HepG2 (cell line): ENCODE results near the gene LRIG1. TPM values are rescaled to one million over a fixed set of nuclear protein-coding genes. Genes with fewer than 3 reads are reported as not detected.

Experiments
- ATAC-seq: fragments of 200-7000 bp; cut with Tn5 transposase; 3 replicates; pipeline ENCODE4 v1.9.1; 2020; ENCODE audit warnings: mild to moderate bottlenecking, moderate library complexity
- BruUV-seq: library from RNA; stranded (reverse); fragments of 400-500 nt; replicated peaks from 2 replicates; lab custom pipeline; 2021; lab: Mats Ljungman, UMichigan
- CTCF ChIA-PET: fragments of 300-600 bp; formaldehyde crosslinking; extraction: SDS; loops from one replicate; lab custom pipeline; 2021; ENCODE audit warnings: low total read pairs, inconsistent platforms, low intra/inter-chr PET ratio; lab: Yijun Ruan, JAX
- POLR2A ChIA-PET: fragments of 350-600 bp; sonication (Branson Sonifier 250); formaldehyde crosslinking; loops from one replicate; lab custom pipeline; 2020; ENCODE audit warnings: antibody characterized with exemption, inconsistent platforms; lab: Yijun Ruan, JAX
- DNase-seq: peaks from one replicate; pipeline ENCODE4 v3.0.0-alpha.2; 2015; ENCODE audit warnings: low spot score
- FAIRE-seq: peaks from 3 replicates; lab custom pipeline; 2011; peaks lifted over from hg19 to GRCh38; lab: Jason Lieb, UNC
- H2AFZ ChIP-seq: one replicate; pipeline ENCODE4 v1.6.1; 2011; ENCODE audit warnings: low read length, inconsistent platforms
- H3K27ac ChIP-seq: fragments of 300-600 bp; 3 replicates; pipeline ENCODE4 v1.8.0; 2011; ENCODE audit warnings: mixed run types, mild to moderate bottlenecking, mixed read lengths, low read length, inconsistent platforms; ENCODE audit not compliant: insufficient read depth; ENCODE audit errors: extremely low read length
- H3K27me3 ChIP-seq, 2 experiments: fragments of 200-600 bp in 1 of 2; 2 replicates in 1 of 2; 3 replicates in 1 of 2; pipeline versions ENCODE4 v1.6.0 to v1.8.0; 2011; ENCODE audit warnings: low read length in 2 of 2, mild to moderate bottlenecking in 2 of 2, moderate library complexity in 2 of 2, inconsistent platforms in 1 of 2; ENCODE audit not compliant: insufficient read depth in 2 of 2, control insufficient read depth in 1 of 2
- H3K36me3 ChIP-seq, 2 experiments: fragments of 200-600 bp in 1 of 2; replicated peaks in 1 of 2; 2 replicates in 1 of 2; 3 replicates in 1 of 2; pipeline versions ENCODE4 v1.5.1 to v1.8.0; 2011; ENCODE audit warnings: low read length in 2 of 2, inconsistent platforms in 1 of 2; ENCODE audit not compliant: insufficient read depth in 2 of 2, control insufficient read depth in 1 of 2
- H3K4me1 ChIP-seq: 2 replicates; pipeline ENCODE4 v1.5.1; 2012; ENCODE audit warnings: low read length, inconsistent platforms; ENCODE audit not compliant: insufficient read depth
- H3K4me2 ChIP-seq: 2 replicates; pipeline ENCODE4 v1.6.0; 2011; ENCODE audit warnings: low read depth, low read length, inconsistent platforms
- H3K4me3 ChIP-seq, 3 experiments: fragments of 200-600 bp in 1 of 3; sonication (generic), shearing (Covaris generic) in 1 of 3; replicated peaks in 1 of 3; 2 replicates each; pipeline ENCODE4 v1.5.1; 2011 to 2016; ENCODE audit warnings: low read length in 3 of 3, inconsistent platforms in 2 of 3, low read depth in 2 of 3, mild to moderate bottlenecking in 2 of 3, control low read depth in 1 of 3, mixed read lengths in 1 of 3; ENCODE audit not compliant: insufficient read depth in 1 of 3
- H3K79me2 ChIP-seq: one replicate; pipeline ENCODE4 v1.6.1; 2011; ENCODE audit warnings: low read length, inconsistent platforms; ENCODE audit not compliant: insufficient read depth
- H3K9ac ChIP-seq: 2 replicates; pipeline ENCODE4 v1.6.0; 2011; ENCODE audit warnings: mild to moderate bottlenecking, low read depth, low read length, inconsistent platforms; ENCODE audit not compliant: insufficient read depth
- H3K9me3 ChIP-seq: 2 replicates; pipeline ENCODE4 v1.5.1; 2012; ENCODE audit warnings: mild to moderate bottlenecking, low read length
- H4K20me1 ChIP-seq: 2 replicates; pipeline ENCODE4 v1.6.0; 2011; ENCODE audit warnings: inconsistent platforms, mild to moderate bottlenecking, low read length, moderate library complexity; ENCODE audit not compliant: insufficient read depth
- ATM ChIP-seq: fragments of 450-650 bp; IDR thresholded peaks from 2 replicates; pipeline ENCODE4 v1.7.1; 2017; ENCODE audit warnings: mild to moderate bottlenecking, borderline replicate concordance
- CBX1 ChIP-seq: IDR thresholded peaks from one replicate; pipeline ENCODE4 v1.6.1; 2016; ENCODE audit warnings: antibody characterized with exemption, low read depth
- EP300 ChIP-seq, 3 experiments: sonication (generic) in 1 of 3; formaldehyde crosslinking in 1 of 3; IDR thresholded peaks; 2 replicates each; pipeline versions ENCODE4 v1.5.1 to v1.6.1; 2011 to 2020; ENCODE audit warnings: low read depth in 2 of 3, low read length in 2 of 3, borderline replicate concordance in 1 of 3, improper control_type of control experiment in 1 of 3, mild to moderate bottlenecking in 1 of 3, missing genetic modification reagents in 1 of 3, moderate library complexity in 1 of 3
- ZNF33A ChIP-seq: sonication (generic); formaldehyde crosslinking; IDR thresholded peaks from 2 replicates; pipeline ENCODE4 v1.5.1; 2020; ENCODE audit warnings: missing genetic modification reagents, mild to moderate bottlenecking, moderate library complexity, borderline replicate concordance
- ZNF607 ChIP-seq: sonication (generic); formaldehyde crosslinking; IDR thresholded peaks from 2 replicates; pipeline ENCODE4 v1.5.1; 2020; ENCODE audit warnings: missing genetic modification reagents, mild to moderate bottlenecking, borderline replicate concordance
- WGBS: methylation state at CpG from one replicate; pipeline ENCODE4 v1.1.6; 2017; ENCODE audit warnings: low lambda C conversion rate; 5-methylcytosine and 5-hydroxymethylcytosine counted together
- in situ Hi-C: cut with HindIII; loops from 2 replicates; pipeline ENCODE4 v1.10.0; 2017; ENCODE audit warnings: low pct_unique_long_range_greater_than_20kb; ENCODE audit not compliant: extremely low pct_ligation_motif_present
- intact Hi-C: fragments of 100-400 bp; cut with micrococcal nuclease; formaldehyde crosslinking; loops from one replicate; pipeline ENCODE4 v1.10.0; 2022; ENCODE audit not compliant: unreplicated experiment
- polyA plus RNA-seq, 8 experiments: library from polyadenylated mRNA; depleted of rRNA in 3 of 8; stranded (reverse) in 7 of 8; unstranded in 1 of 8; fragments of >200 nt; fragmentation: Illumina TruSeq in 4 of 8; extraction: Trizol in 4 of 8; gene quantifications; 2 replicates each; pipeline versions ENCODE4 v1.2.1 to v1.2.3, GENCODE V29; 2011 to 2016; ENCODE audit warnings: low read depth in 4 of 8, missing spikeins in 1 of 8, mixed read lengths in 1 of 8; ENCODE audit not compliant: insufficient read depth in 1 of 8
- total RNA-seq, 5 experiments: library from RNA; depleted of rRNA; stranded (reverse); fragments of >200 nt; fragmentation: Illumina TruSeq; extraction: Trizol; gene quantifications; 2 replicates each; pipeline ENCODE4 v1.2.3, GENCODE V29; 2016; ENCODE audit warnings: low read depth in 1 of 5
- TF ChIP-seq, protein P1 (sequence below): sonication (generic); formaldehyde crosslinking; IDR thresholded peaks from 2 replicates; pipeline ENCODE4 v1.5.0; 2020; ENCODE audit warnings: mild to moderate bottlenecking, missing genetic modification reagents, borderline replicate concordance
- TF ChIP-seq, protein P2 (sequence below): sonication (generic); formaldehyde crosslinking; IDR thresholded peaks from 2 replicates; pipeline ENCODE4 v1.9.0; 2021; ENCODE audit warnings: missing genetic modification reagents, borderline replicate concordance
- TF ChIP-seq, protein P3 (sequence below): sonication (generic); formaldehyde crosslinking; IDR thresholded peaks from 2 replicates; pipeline ENCODE4 v1.8.0; 2022; ENCODE audit warnings: missing genetic modification reagents, mild to moderate bottlenecking, moderate library complexity, borderline replicate concordance
- TF ChIP-seq, protein P4 (sequence below): sonication (generic); formaldehyde crosslinking; IDR thresholded peaks from 2 replicates; pipeline ENCODE4 v1.4.0; 2020; ENCODE audit warnings: missing genetic modification reagents, borderline replicate concordance

Gene LRIG1
- total and polyA plus RNA-seq, 2 of the 13 experiments (the other 11 are each of a cell fraction or from before 2014, with no cell fraction given), result 17.8 to 24.8 TPM

DNA sequence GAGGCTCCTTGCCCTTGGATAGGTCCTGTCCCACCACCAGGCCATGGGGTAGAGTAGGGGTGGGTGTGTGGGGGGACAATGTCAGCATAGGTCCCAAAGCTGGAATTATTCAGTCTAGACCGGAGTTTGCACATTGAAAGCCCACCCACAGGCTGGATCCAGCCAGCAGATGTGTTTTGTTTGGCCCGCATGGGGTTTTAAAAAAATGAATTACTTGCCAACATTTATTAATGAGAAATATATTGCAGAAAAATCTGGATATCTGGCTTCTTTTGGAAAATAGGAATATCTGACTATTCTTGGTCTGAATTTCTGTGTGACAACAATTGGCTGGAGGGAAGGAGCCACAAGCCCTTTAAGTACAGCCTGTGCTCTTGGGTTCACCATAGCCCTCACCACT, 17.3 kb upstream of the LRIG1 start (continued):
- TF ChIP-seq, protein P1, sequence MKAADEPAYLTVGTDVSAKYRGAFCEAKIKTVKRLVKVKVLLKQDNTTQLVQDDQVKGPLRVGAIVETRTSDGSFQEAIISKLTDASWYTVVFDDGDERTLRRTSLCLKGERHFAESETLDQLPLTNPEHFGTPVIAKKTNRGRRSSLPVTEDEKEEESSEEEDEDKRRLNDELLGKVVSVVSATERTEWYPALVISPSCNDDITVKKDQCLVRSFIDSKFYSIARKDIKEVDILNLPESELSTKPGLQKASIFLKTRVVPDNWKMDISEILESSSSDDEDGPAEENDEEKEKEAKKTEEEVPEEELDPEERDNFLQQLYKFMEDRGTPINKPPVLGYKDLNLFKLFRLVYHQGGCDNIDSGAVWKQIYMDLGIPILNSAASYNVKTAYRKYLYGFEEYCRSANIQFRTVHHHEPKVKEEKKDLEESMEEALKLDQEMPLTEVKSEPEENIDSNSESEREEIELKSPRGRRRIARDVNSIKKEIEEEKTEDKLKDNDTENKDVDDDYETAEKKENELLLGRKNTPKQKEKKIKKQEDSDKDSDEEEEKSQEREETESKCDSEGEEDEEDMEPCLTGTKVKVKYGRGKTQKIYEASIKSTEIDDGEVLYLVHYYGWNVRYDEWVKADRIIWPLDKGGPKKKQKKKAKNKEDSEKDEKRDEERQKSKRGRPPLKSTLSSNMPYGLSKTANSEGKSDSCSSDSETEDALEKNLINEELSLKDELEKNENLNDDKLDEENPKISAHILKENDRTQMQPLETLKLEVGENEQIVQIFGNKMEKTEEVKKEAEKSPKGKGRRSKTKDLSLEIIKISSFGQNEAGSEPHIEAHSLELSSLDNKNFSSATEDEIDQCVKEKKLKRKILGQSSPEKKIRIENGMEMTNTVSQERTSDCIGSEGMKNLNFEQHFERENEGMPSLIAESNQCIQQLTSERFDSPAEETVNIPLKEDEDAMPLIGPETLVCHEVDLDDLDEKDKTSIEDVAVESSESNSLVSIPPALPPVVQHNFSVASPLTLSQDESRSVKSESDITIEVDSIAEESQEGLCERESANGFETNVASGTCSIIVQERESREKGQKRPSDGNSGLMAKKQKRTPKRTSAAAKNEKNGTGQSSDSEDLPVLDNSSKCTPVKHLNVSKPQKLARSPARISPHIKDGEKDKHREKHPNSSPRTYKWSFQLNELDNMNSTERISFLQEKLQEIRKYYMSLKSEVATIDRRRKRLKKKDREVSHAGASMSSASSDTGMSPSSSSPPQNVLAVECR (CRISPR knock-in tag), result no peak
- TF ChIP-seq, protein P2, sequence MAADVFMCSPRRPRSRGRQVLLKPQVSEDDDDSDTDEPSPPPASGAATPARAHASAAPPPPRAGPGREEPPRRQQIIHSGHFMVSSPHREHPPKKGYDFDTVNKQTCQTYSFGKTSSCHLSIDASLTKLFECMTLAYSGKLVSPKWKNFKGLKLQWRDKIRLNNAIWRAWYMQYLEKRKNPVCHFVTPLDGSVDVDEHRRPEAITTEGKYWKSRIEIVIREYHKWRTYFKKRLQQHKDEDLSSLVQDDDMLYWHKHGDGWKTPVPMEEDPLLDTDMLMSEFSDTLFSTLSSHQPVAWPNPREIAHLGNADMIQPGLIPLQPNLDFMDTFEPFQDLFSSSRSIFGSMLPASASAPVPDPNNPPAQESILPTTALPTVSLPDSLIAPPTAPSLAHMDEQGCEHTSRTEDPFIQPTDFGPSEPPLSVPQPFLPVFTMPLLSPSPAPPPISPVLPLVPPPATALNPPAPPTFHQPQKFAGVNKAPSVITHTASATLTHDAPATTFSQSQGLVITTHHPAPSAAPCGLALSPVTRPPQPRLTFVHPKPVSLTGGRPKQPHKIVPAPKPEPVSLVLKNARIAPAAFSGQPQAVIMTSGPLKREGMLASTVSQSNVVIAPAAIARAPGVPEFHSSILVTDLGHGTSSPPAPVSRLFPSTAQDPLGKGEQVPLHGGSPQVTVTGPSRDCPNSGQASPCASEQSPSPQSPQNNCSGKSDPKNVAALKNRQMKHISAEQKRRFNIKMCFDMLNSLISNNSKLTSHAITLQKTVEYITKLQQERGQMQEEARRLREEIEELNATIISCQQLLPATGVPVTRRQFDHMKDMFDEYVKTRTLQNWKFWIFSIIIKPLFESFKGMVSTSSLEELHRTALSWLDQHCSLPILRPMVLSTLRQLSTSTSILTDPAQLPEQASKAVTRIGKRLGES (CRISPR knock-in tag), result no peak

DNA sequence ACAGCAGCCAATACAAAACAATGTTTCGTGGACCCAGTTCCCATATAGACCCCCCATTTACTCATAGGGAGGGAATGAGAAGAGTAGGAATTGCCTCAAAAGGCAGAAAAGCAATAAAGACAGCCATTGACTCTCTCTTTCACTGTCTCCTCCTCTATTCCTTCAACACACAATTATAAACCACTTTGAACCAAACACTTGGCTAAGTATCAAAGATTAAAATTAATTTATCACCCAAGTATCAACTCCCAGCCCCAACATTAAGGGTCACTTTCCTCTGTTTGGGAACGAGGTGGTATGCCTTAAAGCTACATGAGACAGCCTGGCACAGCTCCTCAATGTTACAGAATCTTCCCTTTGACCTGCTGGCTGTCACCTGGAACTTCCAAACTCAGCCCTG, 16.4 kb upstream of the LRIG1 start:
- Histone ChIP-seq H3K27me3 (peaks cover 0 to 9% of the 10 kb centered on the region in 2 experiments; a peak in 1 of 5 replicates), H3K79me2 (no peaks in the 10 kb centered on the region), H3K36me3 (no peaks in the 10 kb centered on the region), H2AFZ (no peak overlapping the region), H4K20me1 (no peaks in the 10 kb centered on the region), H3K9me3 (no peaks in the 10 kb centered on the region), H3K4me2 (no peak overlapping the region), H3K9ac (no peak overlapping the region), H3K4me1 (no peaks in the 10 kb centered on the region), H3K4me3 (no peak overlapping the region), H3K27ac (no peak overlapping the region)
- POLR2A ChIA-PET, result no interaction called here
- in situ Hi-C loops (no loop called here), intact Hi-C loops (no loop called here)
- CTCF ChIA-PET, result no interaction called here
- 3% methylated on average over 2 of the region's 2 CpGs for WGBS
- no TSS peak for BruUV-seq
- no peak for DNase-seq
- no peak for ATAC-seq
- no peak for FAIRE-seq
- TF ChIP-seq ZNF607 (no peak), CBX1 (no peak), EP300 (IDR thresholded peaks at IDR 0.05; ENCODE audit: low read depth in 2 of 2, low read length in 2 of 2) (no peak), EP300 (CRISPR knock-in tag; IDR thresholded peaks at IDR 0.05; ENCODE audit: borderline replicate concordance) (no peak), ATM (no peak), ZNF33A (CRISPR knock-in tag) (no peak)
- TF ChIP-seq, protein P3, sequence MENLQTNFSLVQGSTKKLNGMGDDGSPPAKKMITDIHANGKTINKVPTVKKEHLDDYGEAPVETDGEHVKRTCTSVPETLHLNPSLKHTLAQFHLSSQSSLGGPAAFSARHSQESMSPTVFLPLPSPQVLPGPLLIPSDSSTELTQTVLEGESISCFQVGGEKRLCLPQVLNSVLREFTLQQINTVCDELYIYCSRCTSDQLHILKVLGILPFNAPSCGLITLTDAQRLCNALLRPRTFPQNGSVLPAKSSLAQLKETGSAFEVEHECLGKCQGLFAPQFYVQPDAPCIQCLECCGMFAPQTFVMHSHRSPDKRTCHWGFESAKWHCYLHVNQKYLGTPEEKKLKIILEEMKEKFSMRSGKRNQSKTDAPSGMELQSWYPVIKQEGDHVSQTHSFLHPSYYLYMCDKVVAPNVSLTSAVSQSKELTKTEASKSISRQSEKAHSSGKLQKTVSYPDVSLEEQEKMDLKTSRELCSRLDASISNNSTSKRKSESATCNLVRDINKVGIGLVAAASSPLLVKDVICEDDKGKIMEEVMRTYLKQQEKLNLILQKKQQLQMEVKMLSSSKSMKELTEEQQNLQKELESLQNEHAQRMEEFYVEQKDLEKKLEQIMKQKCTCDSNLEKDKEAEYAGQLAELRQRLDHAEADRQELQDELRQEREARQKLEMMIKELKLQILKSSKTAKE (CRISPR knock-in tag), result no peak
- TF ChIP-seq, protein P4, sequence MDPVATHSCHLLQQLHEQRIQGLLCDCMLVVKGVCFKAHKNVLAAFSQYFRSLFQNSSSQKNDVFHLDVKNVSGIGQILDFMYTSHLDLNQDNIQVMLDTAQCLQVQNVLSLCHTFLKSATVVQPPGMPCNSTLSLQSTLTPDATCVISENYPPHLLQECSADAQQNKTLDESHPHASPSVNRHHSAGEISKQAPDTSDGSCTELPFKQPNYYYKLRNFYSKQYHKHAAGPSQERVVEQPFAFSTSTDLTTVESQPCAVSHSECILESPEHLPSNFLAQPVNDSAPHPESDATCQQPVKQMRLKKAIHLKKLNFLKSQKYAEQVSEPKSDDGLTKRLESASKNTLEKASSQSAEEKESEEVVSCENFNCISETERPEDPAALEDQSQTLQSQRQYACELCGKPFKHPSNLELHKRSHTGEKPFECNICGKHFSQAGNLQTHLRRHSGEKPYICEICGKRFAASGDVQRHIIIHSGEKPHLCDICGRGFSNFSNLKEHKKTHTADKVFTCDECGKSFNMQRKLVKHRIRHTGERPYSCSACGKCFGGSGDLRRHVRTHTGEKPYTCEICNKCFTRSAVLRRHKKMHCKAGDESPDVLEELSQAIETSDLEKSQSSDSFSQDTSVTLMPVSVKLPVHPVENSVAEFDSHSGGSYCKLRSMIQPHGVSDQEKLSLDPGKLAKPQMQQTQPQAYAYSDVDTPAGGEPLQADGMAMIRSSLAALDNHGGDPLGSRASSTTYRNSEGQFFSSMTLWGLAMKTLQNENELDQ, result no peak
